ENCODE data around the gene SPAAR.

DNA sequence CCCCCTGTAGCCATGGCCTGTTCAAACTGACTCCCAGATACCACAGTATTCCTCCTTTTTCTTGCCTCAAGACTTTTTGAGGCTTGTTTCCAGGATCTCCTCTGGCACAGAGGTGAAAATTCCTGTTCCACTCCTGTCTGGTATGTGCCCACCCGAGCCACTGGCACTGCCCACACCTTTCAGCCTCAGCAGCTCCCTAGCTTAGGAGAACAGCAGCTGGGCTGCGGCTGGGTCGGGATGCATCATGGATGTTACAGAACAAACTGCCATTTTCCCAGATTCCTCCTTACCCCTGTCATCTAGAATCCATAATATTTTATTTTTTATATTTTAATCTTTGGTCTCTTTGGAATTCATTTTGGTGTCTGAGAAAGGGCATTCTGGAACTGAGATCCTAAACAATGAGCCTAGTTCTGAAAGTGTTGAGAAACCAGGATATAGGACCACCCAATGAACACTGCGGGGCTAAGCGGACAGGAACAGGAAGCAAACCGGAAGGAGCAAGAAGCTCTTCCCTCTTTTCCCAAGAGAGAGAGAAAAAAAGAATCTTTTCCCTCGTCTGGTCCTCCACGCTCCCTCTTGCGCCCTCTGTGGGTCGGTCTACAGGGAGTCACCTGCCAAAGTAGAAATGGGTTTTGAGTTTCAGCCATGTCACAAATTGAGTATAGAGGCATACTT lies 36.2 kb downstream of the SPAAR start:
- TF ChIP-seq, protein P1, sequence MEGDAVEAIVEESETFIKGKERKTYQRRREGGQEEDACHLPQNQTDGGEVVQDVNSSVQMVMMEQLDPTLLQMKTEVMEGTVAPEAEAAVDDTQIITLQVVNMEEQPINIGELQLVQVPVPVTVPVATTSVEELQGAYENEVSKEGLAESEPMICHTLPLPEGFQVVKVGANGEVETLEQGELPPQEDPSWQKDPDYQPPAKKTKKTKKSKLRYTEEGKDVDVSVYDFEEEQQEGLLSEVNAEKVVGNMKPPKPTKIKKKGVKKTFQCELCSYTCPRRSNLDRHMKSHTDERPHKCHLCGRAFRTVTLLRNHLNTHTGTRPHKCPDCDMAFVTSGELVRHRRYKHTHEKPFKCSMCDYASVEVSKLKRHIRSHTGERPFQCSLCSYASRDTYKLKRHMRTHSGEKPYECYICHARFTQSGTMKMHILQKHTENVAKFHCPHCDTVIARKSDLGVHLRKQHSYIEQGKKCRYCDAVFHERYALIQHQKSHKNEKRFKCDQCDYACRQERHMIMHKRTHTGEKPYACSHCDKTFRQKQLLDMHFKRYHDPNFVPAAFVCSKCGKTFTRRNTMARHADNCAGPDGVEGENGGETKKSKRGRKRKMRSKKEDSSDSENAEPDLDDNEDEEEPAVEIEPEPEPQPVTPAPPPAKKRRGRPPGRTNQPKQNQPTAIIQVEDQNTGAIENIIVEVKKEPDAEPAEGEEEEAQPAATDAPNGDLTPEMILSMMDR (IDR thresholded peaks at IDR 0.05) = peak; percentile 91
- TF ChIP-seq REST (IDR thresholded peaks at IDR 0.05; ENCODE audit: insufficient read depth in 1 of 2, low read depth in 2 of 2, low read length in 1 of 2) (no peak), TCF7L2 (IDR thresholded peaks at IDR 0.05; ENCODE audit: low read depth, low read length) (no peak), POLR2AphosphoS5 (IDR thresholded peaks at IDR 0.05; ENCODE audit: low read depth, low read length) (no peak), SIN3A (IDR thresholded peaks at IDR 0.05; ENCODE audit: borderline replicate concordance, insufficient read depth, low read depth, low read length) (no peak)

Measured in Panc1 (cell line).